ENCODE measurements around the gene JMJD8. TPM values are rescaled to one million over a fixed set of nuclear protein-coding genes. Genes with fewer than 3 reads are reported as not detected.

The JMJD8 gene
- total RNA-seq, 1 experiment from 2014 or later = 121 TPM

- Histone ChIP-seq H4K20me1 (ENCODE audit: insufficient read depth) (no peaks in the 10 kb centered on the region), H2AFZ (ENCODE audit: low read depth, low read length, poor library complexity, severe bottlenecking) (no peak overlapping the region), H3K27ac (ENCODE audit: low read depth, low read length) (no peak overlapping the region), H3K9ac (ENCODE audit: low read length) (no peak overlapping the region), H3K36me3 (ENCODE audit: control insufficient read depth in 1 of 2, insufficient read depth in 2 of 2, low read length in 2 of 2) (no peaks in the 10 kb centered on the region), H3K4me1 (ENCODE audit: control insufficient read depth in 1 of 2, insufficient read depth in 2 of 2, low read length in 2 of 2) (peaks cover 0 to 28% of the 10 kb centered on the region in 2 experiments; a peak in 3 of 4 replicates), H3K4me3 (replicated peaks in 1 of 2; ENCODE audit: low read depth in 1 of 2, low read length in 2 of 2) (no peak overlapping the region), H3K79me2 (ENCODE audit: insufficient read depth, low read length) (peaks cover 27% of the 10 kb centered on the region; the same call in 1 of the 2 replicates), H3K9me2 (ENCODE audit: insufficient read depth) (no peaks in the 10 kb centered on the region), H3K27me3 (ENCODE audit: insufficient read depth, low read length) (no peaks in the 10 kb centered on the region), H3K4me2 (ENCODE audit: low read length) (no peak overlapping the region), H3K9me3 (ENCODE audit: control insufficient read depth in 1 of 2, insufficient read depth in 1 of 2, low read depth in 1 of 2, low read length in 2 of 2) (no peaks in the 10 kb centered on the region)
- TF ChIP-seq MAX (IDR thresholded peaks at IDR 0.05) = no peak
- no peak for TF ChIP-seq ATF3 (IDR thresholded peaks at IDR 0.05)
- no peak for TF ChIP-seq RAD21 (IDR thresholded peaks at IDR 0.05; ENCODE audit: low read depth)
- TF ChIP-seq FOSL1 (IDR thresholded peaks at IDR 0.05; ENCODE audit: low read depth) = no peak
- TF ChIP-seq SRF (IDR thresholded peaks at IDR 0.05; ENCODE audit: low read depth) = no peak
- TF ChIP-seq EGR1 (IDR thresholded peaks at IDR 0.05; ENCODE audit: low read depth) = no peak
- TF ChIP-seq SP1 (IDR thresholded peaks at IDR 0.05; ENCODE audit: low read depth) = no peak
- TF ChIP-seq CEBPB (IDR thresholded peaks at IDR 0.05; ENCODE audit: low read depth) = no peak
- no peak for TF ChIP-seq SIN3A (IDR thresholded peaks at IDR 0.05; ENCODE audit: low read depth)
- TF ChIP-seq ELF1 (IDR thresholded peaks at IDR 0.05; ENCODE audit: borderline replicate concordance, low read depth) = no peak
- no peak for TF ChIP-seq CTCF (IDR thresholded peaks at IDR 0.05 in 2 of 3, conservative IDR thresholded peaks at IDR 0.05 in 1 of 3; ENCODE audit: borderline replicate concordance in 1 of 3, insufficient read depth in 1 of 3, low read depth in 2 of 3, low read length in 2 of 3)
- TF ChIP-seq YY1 (IDR thresholded peaks at IDR 0.05; ENCODE audit: extremely low read depth, insufficient replicate concordance, low read depth, low read length) = no peak
- no peak for TF ChIP-seq EZH2 (IDR thresholded peaks at IDR 0.05)
- TF ChIP-seq TCF7L2 (IDR thresholded peaks at IDR 0.05; ENCODE audit: borderline replicate concordance, extremely low read depth, insufficient read depth, insufficient read length) = no peak
- no peak for DNase-seq (ENCODE audit: low read depth, low spot score)
- ChIA-PET POLR2A (no interaction called here), CTCF (no interaction called here), RAD21 (ENCODE audit: low non-redundant PET in 1 of 2, low total read pairs in 2 of 2, uncharacterized antibody in 2 of 2, unreplicated experiment in 2 of 2) (no interaction called here)
- no TSS peak for BruUV-seq (replicated peaks)
- no peak for ATAC-seq
- intact Hi-C loops (cut with micrococcal nuclease) = no loop called here
Measured at GRCh38 chr16:638836-639235, 45.3 kb downstream of the JMJD8 start.

Data from HCT116 (cell line).